Stimulated activated CD8-positive, alpha-beta memory T cell treated with anti-CD3 and anti-CD28 coated beads, Interleukin-15, amount 100 ng/mL, for 4 hours (primary cell): ENCODE measurements around the gene GATA2.

ENCODE experiments used
- DNase-seq, 2 donors: peaks; one replicate each; pipeline ENCODE4 v3.0.0-alpha.2; 2020; ENCODE audit warnings: low read depth in 2 of 2

Gene GATA2

GRCh38 chr3:128488636-128488990 lies 4.4 kb downstream of the GATA2 start:
- no peak for DNase-seq

- DNase-seq: no peak
Observed at GRCh38 chr3:128487813-128488635, 5.0 kb downstream of the GATA2 start.

- no peak for DNase-seq
Observed at GRCh38 chr3:128487538-128487812, 5.5 kb downstream of the GATA2 start.

- no peak for DNase-seq
Observed at GRCh38 chr3:128486681-128487537, 6.1 kb downstream of the GATA2 start.

- DNase-seq: no peak
Observed at GRCh38 chr3:128486205-128486628, 6.8 kb downstream of the GATA2 start.

- no peak for DNase-seq
Observed at GRCh38 chr3:128485282-128486204, 7.5 kb downstream of the GATA2 start.

GRCh38 chr3:128484404-128485281 lies 8.4 kb downstream of the GATA2 start:
- no peak for DNase-seq

- no peak for DNase-seq
Observed at GRCh38 chr3:128483657-128484403, 9.2 kb downstream of the GATA2 start.

- DNase-seq: no peak
Observed at GRCh38 chr3:128482666-128483656, 10.0 kb downstream of the GATA2 start.

- no peak for DNase-seq
Observed at GRCh38 chr3:128482175-128482574, 10.8 kb downstream of the GATA2 start.

- DNase-seq: no peak
Observed at GRCh38 chr3:128481438-128481942, 11.5 kb downstream of the GATA2 start.

- DNase-seq: no peak
Observed at GRCh38 chr3:128480717-128481437, 12.1 kb downstream of the GATA2 start.

- DNase-seq: no peak
Observed at GRCh38 chr3:128480278-128480677, 12.7 kb downstream of the GATA2 start.

GRCh38 chr3:128479558-128480086 lies 13.4 kb downstream of the GATA2 start:
- no peak for DNase-seq

- DNase-seq: no peak
Observed at GRCh38 chr3:128478576-128479506, 14.2 kb downstream of the GATA2 start.

GRCh38 chr3:128476659-128477058 lies 16.3 kb downstream of the GATA2 start:
- DNase-seq: no peak

- DNase-seq: no peak
Observed at GRCh38 chr3:128475355-128475754, 17.6 kb downstream of the GATA2 start.
